HK-2 (cell line): Measurements from ENCODE around the gene ABCG4.
"Not testable (repeated sequence)": the region's sequence is repeated elsewhere in the genome, so short reads cannot be mapped to it uniquely, and the experiment has no call there.

Source experiments
- DNase-seq: peaks from one replicate; pipeline ENCODE4 v3.0.0-alpha.2; 2018; ENCODE audit not compliant: unreplicated experiment

The ABCG4 gene

DNA sequence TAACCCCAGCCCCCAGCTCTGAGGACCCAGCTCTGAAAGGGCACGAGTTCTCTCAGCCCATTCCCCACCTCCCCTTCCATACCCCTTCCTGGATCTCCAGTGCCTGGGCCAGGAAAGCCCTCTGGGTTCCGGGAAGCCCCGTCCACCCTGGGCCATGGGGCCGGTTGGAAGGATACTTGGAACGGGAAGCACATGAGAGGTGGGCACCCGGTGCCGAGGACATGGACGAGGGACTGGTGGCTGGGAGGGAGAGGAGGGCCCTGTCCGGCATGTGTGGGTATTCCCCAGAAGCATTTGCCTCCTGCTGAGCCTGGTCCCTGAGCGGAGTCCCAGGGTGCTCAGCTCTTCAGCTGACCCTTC is 32.6 kb upstream of the ABCG4 start:
- DNase-seq: no peak

DNA sequence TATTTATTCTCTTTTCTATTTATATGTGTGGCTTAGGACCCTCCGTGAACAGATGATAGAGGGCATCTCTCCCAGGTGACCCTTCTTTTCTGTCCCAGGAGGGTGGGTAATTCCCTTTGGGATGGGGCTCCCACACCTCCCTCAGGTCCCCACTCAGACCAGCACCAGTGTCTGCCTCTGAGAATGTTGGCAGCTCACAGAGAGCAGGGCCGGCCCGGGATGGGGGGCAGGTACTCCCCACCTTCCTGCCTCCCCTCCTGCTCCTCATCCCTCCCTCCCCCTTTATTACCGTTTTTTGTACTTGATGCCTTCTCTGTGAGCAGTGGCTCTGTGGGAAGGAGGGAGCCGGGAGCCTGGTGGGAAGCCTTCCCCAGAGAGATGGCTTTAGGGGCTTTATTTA is 32.3 kb upstream of the ABCG4 start:
- no peak for DNase-seq

DNA sequence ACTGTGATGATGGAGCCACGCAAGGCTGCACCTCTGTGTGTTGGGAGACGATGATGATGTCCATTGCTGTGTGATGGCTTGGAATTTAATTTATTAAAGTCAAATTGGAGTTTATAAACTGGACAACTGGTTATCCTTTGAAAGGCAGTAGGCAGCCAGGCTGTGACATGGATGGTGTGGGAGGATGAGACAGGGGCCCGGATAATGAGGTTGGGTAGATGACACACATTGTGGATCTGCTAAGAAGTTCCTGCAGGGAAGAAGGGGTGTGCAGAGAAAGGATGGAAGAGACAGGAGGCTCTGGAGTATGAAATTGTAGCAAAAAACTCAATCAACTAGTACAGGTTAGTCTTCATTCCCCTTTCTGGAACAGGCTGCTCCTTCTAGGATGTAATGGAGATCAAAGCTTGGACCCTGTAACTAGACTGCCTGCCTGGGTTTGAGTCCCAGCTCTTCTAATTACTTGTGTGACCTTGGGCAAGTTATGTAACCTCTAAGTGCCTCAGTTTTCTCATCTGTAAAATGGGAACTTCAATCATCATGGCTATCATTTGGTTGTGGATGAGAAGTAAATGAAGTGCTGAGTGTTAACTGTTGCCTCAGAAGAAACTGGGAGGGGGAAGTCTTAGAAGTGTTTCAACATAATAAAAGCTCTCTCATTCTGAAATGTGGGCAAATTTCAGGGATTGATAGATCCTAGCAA is 31.7 kb upstream of the ABCG4 start:
- no peak for DNase-seq

DNA sequence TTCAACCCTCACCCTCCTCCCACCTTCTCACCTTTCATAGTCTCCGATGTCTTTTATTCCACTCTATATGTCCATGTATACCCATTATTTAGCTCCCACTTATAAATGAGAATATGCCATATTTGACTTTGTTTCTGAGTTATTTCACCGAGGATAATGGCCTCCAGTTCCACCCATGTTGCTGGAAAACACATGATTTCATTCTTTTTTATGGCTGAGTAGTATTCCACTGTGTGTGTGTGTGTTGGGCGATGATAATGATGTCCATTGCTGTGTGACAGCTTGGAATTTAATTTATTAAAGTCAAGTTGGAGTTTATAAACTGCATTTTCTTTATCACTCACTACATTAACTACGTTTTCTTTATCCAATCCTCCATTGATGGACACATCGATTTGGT is 30.6 kb upstream of the ABCG4 start:
- no peak for DNase-seq

- no peak for DNase-seq
These were observed 29.9 kb upstream of the ABCG4 start for GRCh38 chr11:119118946-119119345.

DNA sequence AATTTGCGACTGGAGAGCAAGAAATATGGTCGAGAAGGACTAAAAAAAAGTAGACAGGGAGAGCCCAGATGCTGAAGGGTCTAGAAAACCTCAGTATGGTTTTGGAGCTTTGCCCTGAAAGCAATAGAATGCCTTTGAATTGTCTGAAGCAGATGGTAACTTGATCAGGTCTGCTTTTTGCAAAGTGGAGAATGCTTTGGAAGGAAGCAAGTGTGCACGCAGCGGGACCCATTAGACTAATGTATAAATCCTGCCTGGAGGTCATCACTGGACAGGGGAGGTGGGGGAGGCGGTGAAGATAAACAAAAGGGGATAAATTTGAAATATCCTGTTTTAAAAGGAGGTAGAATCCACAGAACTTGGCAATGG is 28.2 kb upstream of the ABCG4 start:
- DNase-seq: no peak

- peak; percentile 96 for DNase-seq
These were observed 27.6 kb upstream of the ABCG4 start, which contains the start of gene HINFP for GRCh38 chr11:119121008-119121810. TSS of gene HINFP (plus strand) at chr11:119121580. CDS start at chr11:119126945, 5,365 bp downstream.

DNA sequence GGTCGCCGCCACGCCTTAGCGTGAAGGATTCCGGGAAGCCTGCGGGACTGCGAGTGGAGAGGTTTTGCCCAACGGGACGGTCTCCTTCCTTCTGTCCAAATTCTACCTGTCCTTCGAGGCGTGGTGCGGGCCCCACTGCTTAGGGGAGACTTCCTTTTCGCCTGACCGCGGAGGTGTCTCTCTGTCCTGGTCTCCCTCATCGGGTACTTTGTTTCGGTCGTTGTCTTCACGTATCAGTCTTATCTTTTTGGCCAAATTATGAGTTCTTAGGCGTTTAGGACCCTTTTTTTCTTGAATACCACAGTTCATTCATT is 27.1 kb upstream of the ABCG4 start:
- no peak for DNase-seq

- DNase-seq: no peak
These were observed 23.0 kb upstream of the ABCG4 start for GRCh38 chr11:119125821-119126220.

DNA sequence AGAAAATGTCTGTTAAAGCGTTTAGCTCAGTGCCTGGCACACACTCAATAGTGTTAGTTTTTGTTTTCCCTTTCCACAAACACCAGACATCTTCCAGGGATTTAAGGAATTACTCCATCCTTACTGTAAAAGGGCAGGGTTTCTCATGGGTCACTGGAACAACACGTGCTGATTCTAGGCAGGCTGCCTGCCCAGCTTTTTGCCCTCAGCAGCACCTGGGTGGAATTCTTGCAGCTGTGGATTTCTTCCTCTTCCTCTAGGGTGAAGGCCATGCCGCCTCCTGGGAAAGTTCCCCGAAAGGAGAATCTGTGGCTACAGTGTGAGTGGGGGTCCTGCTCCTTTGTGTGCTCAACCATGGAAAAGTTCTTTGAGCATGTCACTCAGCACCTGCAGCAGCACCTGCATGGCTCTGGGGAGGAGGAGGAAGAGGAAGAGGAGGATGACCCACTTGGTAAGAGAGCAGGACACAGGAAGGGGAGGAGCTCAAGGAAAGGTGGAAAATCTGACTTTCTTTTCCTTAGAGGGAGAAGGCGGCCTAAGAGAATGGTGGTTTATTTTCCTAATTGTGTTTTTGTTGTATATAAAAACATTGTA is 22.1 kb upstream of the ABCG4 start:
- DNase-seq: no peak

GRCh38 chr11:119130662-119131061 is 18.2 kb upstream of the ABCG4 start:
- DNase-seq: no peak

GRCh38 chr11:119134389-119134978 is 14.4 kb upstream of the ABCG4 start:
- DNase-seq: no peak

DNA sequence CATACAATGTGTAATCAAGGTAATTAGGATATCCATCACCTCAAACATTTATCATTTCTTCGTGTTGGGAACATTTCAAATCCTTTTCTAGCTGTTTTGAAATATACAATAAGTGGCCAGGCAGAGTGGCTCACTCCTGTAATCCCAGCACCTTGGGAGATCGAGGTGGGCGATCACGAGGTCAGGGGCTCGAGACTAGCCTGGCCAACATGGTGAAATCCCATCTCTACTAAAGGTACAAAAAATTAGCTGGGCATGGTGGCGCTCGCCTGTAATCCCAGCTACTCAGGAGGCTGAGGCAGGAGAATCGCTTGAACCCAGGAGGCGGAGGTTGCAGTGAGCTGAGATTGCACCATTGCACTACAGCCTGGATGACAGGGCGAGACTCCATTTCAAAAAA is 9.6 kb upstream of the ABCG4 start:
- not testable (repeated sequence) for DNase-seq

- DNase-seq: peak; percentile 37
These were observed 3.9 kb upstream of the ABCG4 start for GRCh38 chr11:119144825-119145486.

GRCh38 chr11:119145551-119145950 is 3.3 kb upstream of the ABCG4 start:
- no peak for DNase-seq

GRCh38 chr11:119147604-119148333 is 1.1 kb upstream of the ABCG4 start:
- DNase-seq: no peak

GRCh38 chr11:119148720-119149017 is 183 bp upstream of the ABCG4 start:
- DNase-seq: no peak

GRCh38 chr11:119149786-119150275 is 979 bp downstream of the ABCG4 start:
- DNase-seq: no peak

DNA sequence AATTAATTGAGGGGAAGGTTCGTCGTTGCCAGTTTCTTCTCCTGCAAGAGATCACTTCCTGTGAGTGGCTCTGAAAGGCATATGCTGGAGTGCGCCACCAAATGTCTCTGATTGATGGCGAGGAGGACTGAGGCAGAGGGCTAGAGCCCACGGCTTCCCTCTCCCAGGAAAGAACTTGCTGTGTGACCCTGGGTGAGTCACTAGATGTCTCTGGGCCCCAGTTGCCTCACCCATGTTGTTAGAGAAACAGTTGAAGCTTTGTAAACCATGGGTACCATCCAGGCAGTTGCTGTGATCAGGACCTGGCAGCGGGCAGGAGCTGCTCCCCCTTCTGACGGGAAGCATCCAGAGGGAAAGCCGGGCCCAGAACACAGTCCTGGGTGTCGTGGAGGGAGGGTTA is 3.2 kb downstream of the ABCG4 start:
- DNase-seq: no peak

DNA sequence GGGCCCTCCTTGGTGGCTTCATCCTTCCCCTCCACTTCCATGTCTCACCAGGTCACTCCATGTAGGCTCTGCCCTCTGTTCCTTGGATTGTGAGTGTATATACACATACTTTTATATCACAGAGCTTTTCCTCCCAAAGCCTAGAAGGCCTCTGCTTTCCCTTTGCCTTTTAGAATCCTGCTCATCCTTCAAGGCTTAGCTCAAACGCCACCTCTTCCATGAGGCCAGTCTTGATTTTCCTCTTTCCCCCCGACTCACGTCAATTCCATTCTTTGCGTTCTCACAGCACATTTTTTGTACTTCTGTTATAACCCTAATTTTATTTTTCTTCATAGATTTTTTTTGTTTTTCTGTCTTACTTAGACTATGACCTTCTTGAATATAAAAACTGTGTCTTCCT is 3.8 kb downstream of the ABCG4 start:
- DNase-seq: no peak

- DNase-seq: no peak
These were observed 4.4 kb downstream of the ABCG4 start for GRCh38 chr11:119153049-119153818.
